Chondrocyte (in vitro differentiated cells): ENCODE measurements around the gene IPO5. TPM values are rescaled to one million over a fixed set of nuclear protein-coding genes. Genes with fewer than 3 reads are reported as not detected.
"Not testable (repeated sequence)": the region's sequence is repeated elsewhere in the genome, so short reads cannot be mapped to it uniquely, and the experiment has no call there.

Source experiments
- DNase-seq: peaks from one replicate; pipeline ENCODE4 v3.0.0; 2021; ENCODE audit warnings: mixed read lengths, low spot score
- H3K27ac Mint-ChIP-seq: one replicate; pipeline ENCODE4 v1.8.0; 2021; ENCODE audit warnings: mild to moderate bottlenecking, moderate library complexity, mixed read lengths; ENCODE audit not compliant: unreplicated experiment
- H3K27me3 Mint-ChIP-seq: 2 replicates; pipeline ENCODE4 v1.8.0; 2021; ENCODE audit warnings: low read depth, mixed read lengths
- H3K36me3 Mint-ChIP-seq: 2 replicates; pipeline ENCODE4 v1.8.0; 2021; ENCODE audit warnings: low read depth, mixed read lengths
- H3K4me1 Mint-ChIP-seq: 2 replicates; pipeline ENCODE4 v1.8.0; 2021; ENCODE audit warnings: low read depth, mild to moderate bottlenecking, mixed read lengths
- H3K4me3 Mint-ChIP-seq: one replicate; pipeline ENCODE4 v1.8.0; 2021; ENCODE audit warnings: mild to moderate bottlenecking, moderate library complexity, mixed read lengths; ENCODE audit not compliant: unreplicated experiment
- H3K9me3 Mint-ChIP-seq: 2 replicates; pipeline ENCODE4 v1.8.0; 2021; ENCODE audit warnings: low read depth, mixed read lengths
- CTCF ChIP-seq: fragments of 200-600 bp; sonication (generic); IDR thresholded peaks from 2 replicates; pipeline ENCODE4 v1.5.0; 2021; ENCODE audit warnings: antibody characterized with exemption, mild to moderate bottlenecking, moderate library complexity
- total RNA-seq: library from RNA; stranded (reverse); gene quantifications from 3 replicates; pipeline ENCODE4 v1.2.1, GENCODE V29; 2021

Gene IPO5
- total RNA-seq, 1 donor from 2014 or later = 119 TPM

DNA sequence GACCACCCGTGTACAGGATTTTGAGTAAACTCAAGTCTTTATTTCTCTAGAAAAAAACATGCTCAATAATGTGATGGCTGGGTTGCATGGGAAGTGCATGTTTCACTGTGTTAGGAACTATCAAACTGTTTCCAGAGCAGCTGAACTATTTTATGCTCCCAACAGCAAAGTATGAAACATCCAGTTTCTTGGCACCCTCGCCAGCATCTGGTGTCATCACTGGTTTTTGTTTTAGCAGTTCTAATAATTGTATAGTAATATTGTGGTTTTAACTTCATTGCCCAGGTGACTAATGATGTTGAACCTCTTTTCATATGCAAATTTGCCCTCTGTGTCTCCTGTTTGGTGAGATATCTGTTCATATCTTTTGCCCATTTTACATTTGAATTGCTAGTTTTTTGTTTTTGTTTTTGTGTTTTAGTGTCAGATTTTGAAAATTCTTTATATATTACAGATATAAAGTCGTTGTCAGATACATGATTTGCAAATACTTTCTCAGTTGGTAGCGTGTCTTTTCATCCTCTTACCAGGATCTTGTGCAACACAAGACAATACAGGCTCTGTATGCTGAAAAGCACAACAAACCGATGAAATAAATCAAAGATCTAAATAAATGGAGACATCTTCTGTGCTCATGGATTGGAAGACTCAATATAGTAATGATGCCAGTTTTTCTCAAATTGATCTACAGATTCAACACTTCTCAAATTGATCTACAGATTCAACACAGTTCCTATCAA, 87.8 kb downstream of the IPO5 start:
- Mint-ChIP-seq H3K4me1 (no peaks in the 10 kb centered on the region), H3K9me3 (no peaks in the 10 kb centered on the region), H3K4me3 (no peak overlapping the region), H3K27me3 (no peaks in the 10 kb centered on the region), H3K36me3 (no peaks in the 10 kb centered on the region), H3K27ac (no peak overlapping the region)
- no peak for TF ChIP-seq CTCF
- no peak for DNase-seq

DNA sequence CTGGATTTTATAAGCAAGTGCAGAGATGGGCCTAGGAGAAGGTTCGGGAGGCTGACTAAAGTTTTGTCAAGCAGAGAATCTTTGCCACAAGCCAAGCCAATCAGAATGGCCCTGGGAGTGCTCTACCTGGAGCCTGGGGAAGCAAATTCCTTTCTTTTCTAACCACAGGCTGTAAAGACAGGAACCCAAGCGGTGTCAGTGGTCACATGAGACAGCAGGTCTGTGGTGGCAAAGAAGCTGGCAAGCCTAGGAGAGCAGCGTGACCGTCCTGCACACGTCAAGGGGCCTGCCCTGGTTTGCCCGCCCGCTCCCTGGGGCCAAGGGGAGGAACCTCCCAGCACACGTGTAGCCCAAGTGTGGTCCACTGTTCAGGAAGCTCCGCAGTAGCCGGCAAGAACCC, 90.8 kb downstream of the IPO5 start:
- no peak for DNase-seq
- Mint-ChIP-seq H3K36me3 (no peaks in the 10 kb centered on the region), H3K27ac (no peak overlapping the region), H3K27me3 (no peaks in the 10 kb centered on the region), H3K4me1 (peaks cover 9% of the 10 kb centered on the region), H3K9me3 (no peaks in the 10 kb centered on the region), H3K4me3 (no peak overlapping the region)
- TF ChIP-seq CTCF = no peak

DNA sequence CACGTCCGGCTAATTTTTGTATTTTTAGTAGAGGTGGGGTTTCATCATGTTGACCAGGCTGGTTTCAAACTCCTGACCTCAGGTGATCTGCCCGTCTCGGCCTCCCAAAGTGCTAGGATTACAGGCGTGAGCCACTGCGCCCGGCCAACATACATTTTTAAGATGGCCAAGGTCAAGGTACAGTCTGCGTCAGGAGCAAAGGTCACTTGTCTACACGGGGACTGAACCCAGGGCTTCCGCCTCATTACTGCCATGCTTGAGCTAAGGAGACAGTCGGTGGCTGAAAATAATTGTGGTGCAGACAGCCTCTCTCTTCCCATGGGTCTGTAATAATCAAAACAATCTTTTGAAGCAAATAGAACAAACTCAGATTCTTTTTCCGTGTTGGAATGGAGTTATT, 94.3 kb downstream of the IPO5 start:
- Mint-ChIP-seq H3K4me1 (peaks cover 18% of the 10 kb centered on the region), H3K27ac (peak overlapping the region; percentile 61)
- not testable (repeated sequence) for H3K27me3 Mint-ChIP-seq, H3K4me3 Mint-ChIP-seq, H3K36me3 Mint-ChIP-seq, DNase-seq, H3K9me3 Mint-ChIP-seq

DNA sequence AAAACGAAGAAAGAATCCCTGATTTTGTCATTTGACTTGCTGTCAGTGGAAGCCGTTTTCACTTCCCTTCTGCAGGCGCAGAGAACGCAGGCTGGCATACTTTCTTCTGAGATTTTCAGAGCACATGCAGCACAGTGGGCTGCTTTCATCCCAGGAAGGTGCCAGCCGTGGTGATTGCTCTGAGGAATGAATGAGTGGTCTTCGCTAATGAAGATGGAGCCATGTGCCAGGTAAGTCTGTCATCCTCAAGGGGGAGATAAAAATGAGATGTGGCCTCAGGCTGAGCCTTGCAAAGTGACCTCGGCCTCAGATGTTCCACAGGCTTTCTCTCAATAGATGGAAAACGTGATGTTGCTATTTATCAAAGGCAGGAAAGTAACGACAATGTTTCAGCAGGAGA, 94.8 kb downstream of the IPO5 start:
- no peaks in the 10 kb centered on the region for H3K27me3 Mint-ChIP-seq
- peaks cover 18% of the 10 kb centered on the region for H3K4me1 Mint-ChIP-seq
- H3K4me3 Mint-ChIP-seq = no peak overlapping the region
- DNase-seq = no peak
- no peak for TF ChIP-seq CTCF
- peak overlapping the region; percentile 69 for H3K27ac Mint-ChIP-seq
- peaks cover 3% of the 10 kb centered on the region for H3K9me3 Mint-ChIP-seq
- no peaks in the 10 kb centered on the region for H3K36me3 Mint-ChIP-seq

DNA sequence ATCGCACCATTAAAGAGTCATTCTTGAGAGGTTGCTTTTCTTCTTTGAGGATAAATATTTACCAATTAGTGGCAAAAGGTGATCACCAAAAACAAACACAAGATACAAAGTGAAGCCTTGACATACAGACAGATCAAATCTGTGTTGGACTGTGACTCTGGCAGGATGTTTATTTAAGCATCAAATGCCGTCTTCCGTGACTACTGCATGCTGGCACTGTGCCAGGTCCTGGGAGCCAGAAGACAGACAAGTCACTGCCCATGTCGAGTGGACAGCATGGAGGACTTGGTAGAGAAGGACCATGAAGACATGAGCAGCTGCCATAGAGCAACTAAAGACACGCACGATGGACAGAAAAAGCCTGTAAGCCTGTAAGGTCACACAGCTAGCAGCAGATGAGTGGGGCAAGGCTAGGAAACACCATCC, 96.6 kb downstream of the IPO5 start:
- peaks cover 11% of the 10 kb centered on the region for H3K9me3 Mint-ChIP-seq
- no peak for TF ChIP-seq CTCF
- H3K4me1 Mint-ChIP-seq = peaks cover 18% of the 10 kb centered on the region
- DNase-seq = no peak
- no peak overlapping the region for H3K4me3 Mint-ChIP-seq
- no peaks in the 10 kb centered on the region for H3K36me3 Mint-ChIP-seq
- no peak overlapping the region for H3K27ac Mint-ChIP-seq
- H3K27me3 Mint-ChIP-seq = no peaks in the 10 kb centered on the region

DNA sequence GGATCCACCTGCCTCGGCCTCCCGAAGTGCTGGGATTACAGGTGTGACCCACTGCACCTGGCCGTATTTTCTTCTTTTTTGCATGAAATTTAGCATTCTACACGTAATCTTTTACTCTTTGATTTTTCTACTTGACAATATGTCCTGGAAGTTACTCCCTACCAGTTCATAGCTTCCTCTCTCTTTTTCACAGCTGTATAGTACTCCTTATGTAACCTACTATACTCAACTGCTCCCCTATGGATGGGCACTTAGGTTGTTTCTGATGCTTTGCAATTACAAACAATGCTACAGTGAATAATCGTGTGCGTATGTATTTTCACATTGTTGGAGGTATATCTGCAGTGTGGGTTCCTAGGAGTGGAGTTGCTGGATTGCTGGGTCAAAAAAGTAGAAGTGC, 98.9 kb downstream of the IPO5 start:
- Mint-ChIP-seq H3K36me3 (no peaks in the 10 kb centered on the region), H3K27me3 (no peaks in the 10 kb centered on the region), H3K4me1 (peaks cover 18% of the 10 kb centered on the region), H3K4me3 (no peak overlapping the region), H3K9me3 (peaks cover 11% of the 10 kb centered on the region), H3K27ac (no peak overlapping the region)
- DNase-seq = no peak
- no peak for TF ChIP-seq CTCF
